SK-N-SH treated with all-trans-retinoic acid at 6 μM for 48 hours (cell line): ENCODE measurements around the gene AGR3.

Source experiments
- ATAC-seq: fragments of 200-7000 bp; cut with Tn5 transposase; 3 replicates; pipeline ENCODE4 v1.9.1; 2020; ENCODE audit warnings: mild to moderate bottlenecking, moderate library complexity
- ARNTL ChIP-seq: fragments of 450-650 bp; formaldehyde crosslinking; IDR thresholded peaks from 2 replicates; pipeline ENCODE4 v1.5.0; 2020; ENCODE audit warnings: low read depth, mild to moderate bottlenecking, moderate library complexity, borderline replicate concordance
- BACH2 ChIP-seq: fragments of 250-450 bp; sonication (Bioruptor Pico); IDR thresholded peaks from 2 replicates; pipeline ENCODE4 v1.9.0; 2021; ENCODE audit warnings: mild to moderate bottlenecking, borderline replicate concordance
- CSDC2 ChIP-seq: fragments of 250-450 bp; sonication (Bioruptor Pico); IDR thresholded peaks from 2 replicates; pipeline ENCODE4 v1.5.0; 2020; ENCODE audit warnings: mild to moderate bottlenecking, moderate library complexity
- ESRRG ChIP-seq: fragments of 250-450 bp; sonication (Bioruptor Pico); IDR thresholded peaks from 2 replicates; pipeline ENCODE4 v1.6.1; 2021; ENCODE audit warnings: mild to moderate bottlenecking
- GLIS3 ChIP-seq: fragments of 250-450 bp; sonication (Bioruptor Pico); IDR thresholded peaks from 2 replicates; pipeline ENCODE4 v1.5.0; 2020; ENCODE audit warnings: mild to moderate bottlenecking, moderate library complexity
- ISL1 ChIP-seq: fragments of 250-450 bp; sonication (Bioruptor Pico); IDR thresholded peaks from 2 replicates; pipeline ENCODE4 v2.1.2; 2022; ENCODE audit warnings: mild to moderate bottlenecking, moderate library complexity
- OSR1 ChIP-seq: fragments of 250-450 bp; sonication (Bioruptor Pico); IDR thresholded peaks from 2 replicates; pipeline ENCODE4 v1.8.0; 2022; ENCODE audit warnings: moderate library complexity, mild to moderate bottlenecking, inconsistent platforms
- PPARA ChIP-seq: fragments of 250-450 bp; sonication (Bioruptor Pico); IDR thresholded peaks from 2 replicates; pipeline ENCODE4 v1.5.0; 2020; ENCODE audit warnings: mild to moderate bottlenecking, borderline replicate concordance
- RARB ChIP-seq: fragments of 250-450 bp; sonication (Bioruptor Pico); IDR thresholded peaks from 2 replicates; pipeline ENCODE4 v1.8.0; 2021; ENCODE audit warnings: mild to moderate bottlenecking, moderate library complexity
- SNAI2 ChIP-seq: fragments of 250-450 bp; sonication (Bioruptor Pico); IDR thresholded peaks from 2 replicates; pipeline ENCODE4 v1.5.0; 2020; ENCODE audit warnings: mild to moderate bottlenecking, moderate library complexity
- TCF4 ChIP-seq: fragments of 250-450 bp; sonication (Bioruptor Pico); IDR thresholded peaks from 2 replicates; pipeline ENCODE4 v1.8.0; 2021; ENCODE audit warnings: mild to moderate bottlenecking, moderate library complexity, borderline replicate concordance
- TOX ChIP-seq: fragments of 250-450 bp; sonication (Bioruptor Pico); IDR thresholded peaks from 2 replicates; pipeline ENCODE4 v1.8.0; 2021; ENCODE audit warnings: mild to moderate bottlenecking, moderate library complexity, borderline replicate concordance
- ZC3H10 ChIP-seq: fragments of 250-450 bp; sonication (Bioruptor Pico); IDR thresholded peaks from 2 replicates; pipeline ENCODE4 v1.5.1; 2021; ENCODE audit warnings: mild to moderate bottlenecking, moderate library complexity
- ZFP3 ChIP-seq: fragments of 250-450 bp; sonication (Bioruptor Pico); IDR thresholded peaks from 2 replicates; pipeline ENCODE4 v1.5.0; 2020; ENCODE audit warnings: mild to moderate bottlenecking, moderate library complexity
- ZFP30 ChIP-seq: fragments of 450-650 bp; formaldehyde crosslinking; IDR thresholded peaks from 2 replicates; pipeline ENCODE4 v1.5.0; 2022; ENCODE audit warnings: mild to moderate bottlenecking, moderate library complexity
- ZNF565 ChIP-seq: fragments of 450-650 bp; formaldehyde crosslinking; conservative IDR thresholded peaks from 2 replicates; pipeline ENCODE4 v1.5.0; 2020; ENCODE audit warnings: low read depth, mild to moderate bottlenecking, moderate library complexity
- ZNF70 ChIP-seq: fragments of 450-650 bp; formaldehyde crosslinking; IDR thresholded peaks from 2 replicates; pipeline ENCODE4 v1.5.0; 2020; ENCODE audit warnings: mild to moderate bottlenecking, moderate library complexity
- ZNF8 ChIP-seq: fragments of 450-650 bp; formaldehyde crosslinking; IDR thresholded peaks from 2 replicates; pipeline ENCODE4 v1.5.0; 2020; ENCODE audit warnings: mild to moderate bottlenecking, moderate library complexity
- TF ChIP-seq, protein P1 (sequence below): fragments of 250-450 bp; sonication (Bioruptor Pico); IDR thresholded peaks from 2 replicates; pipeline ENCODE4 v1.8.0; 2020; ENCODE audit warnings: mild to moderate bottlenecking, moderate library complexity, borderline replicate concordance
- TF ChIP-seq, protein P2 (sequence below): fragments of 250-450 bp; sonication (Bioruptor Pico); IDR thresholded peaks from 2 replicates; pipeline ENCODE4 v1.5.0; 2020; ENCODE audit warnings: mild to moderate bottlenecking, moderate library complexity
- TF ChIP-seq, protein P3 (sequence below): fragments of 250-450 bp; sonication (Bioruptor Pico); IDR thresholded peaks from 2 replicates; pipeline ENCODE4 v1.8.0; 2021; ENCODE audit warnings: low read depth, mild to moderate bottlenecking, moderate library complexity, borderline replicate concordance

Gene AGR3

DNA sequence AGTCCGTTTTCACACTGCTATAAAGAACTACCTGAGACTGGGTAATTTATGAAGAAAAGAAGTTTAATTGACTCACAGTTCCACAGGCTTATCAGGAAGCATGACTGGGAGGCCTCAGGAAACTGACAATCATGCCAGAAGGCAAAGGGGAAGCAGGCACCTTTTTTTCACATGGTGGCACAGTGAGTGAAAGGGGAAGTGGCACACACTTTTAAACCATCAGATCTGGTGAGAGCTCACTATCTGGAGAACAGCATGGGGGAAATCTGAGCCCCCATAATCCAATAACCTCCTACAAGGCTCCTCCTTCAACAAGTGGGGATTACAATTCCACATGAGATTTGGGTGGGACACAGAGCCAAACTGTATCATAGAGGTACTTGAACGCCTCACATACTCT, 30.0 kb downstream of the AGR3 start:
- TF ChIP-seq SNAI2 (CRISPR knock-in tag) (no peak), ARNTL (no peak), CSDC2 (CRISPR knock-in tag) (no peak), RARB (CRISPR knock-in tag) (no peak), OSR1 (CRISPR knock-in tag) (no peak), ZNF565 (CRISPR knock-in tag) (no peak), ISL1 (no peak), BACH2 (CRISPR knock-in tag) (no peak), ESRRG (no peak), ZC3H10 (CRISPR knock-in tag) (no peak), ZFP30 (CRISPR knock-in tag) (no peak), ZNF70 (CRISPR knock-in tag) (no peak), TOX (CRISPR knock-in tag) (no peak), ZFP3 (CRISPR knock-in tag) (no peak), PPARA (CRISPR knock-in tag) (no peak)
- TF ChIP-seq, protein P1, sequence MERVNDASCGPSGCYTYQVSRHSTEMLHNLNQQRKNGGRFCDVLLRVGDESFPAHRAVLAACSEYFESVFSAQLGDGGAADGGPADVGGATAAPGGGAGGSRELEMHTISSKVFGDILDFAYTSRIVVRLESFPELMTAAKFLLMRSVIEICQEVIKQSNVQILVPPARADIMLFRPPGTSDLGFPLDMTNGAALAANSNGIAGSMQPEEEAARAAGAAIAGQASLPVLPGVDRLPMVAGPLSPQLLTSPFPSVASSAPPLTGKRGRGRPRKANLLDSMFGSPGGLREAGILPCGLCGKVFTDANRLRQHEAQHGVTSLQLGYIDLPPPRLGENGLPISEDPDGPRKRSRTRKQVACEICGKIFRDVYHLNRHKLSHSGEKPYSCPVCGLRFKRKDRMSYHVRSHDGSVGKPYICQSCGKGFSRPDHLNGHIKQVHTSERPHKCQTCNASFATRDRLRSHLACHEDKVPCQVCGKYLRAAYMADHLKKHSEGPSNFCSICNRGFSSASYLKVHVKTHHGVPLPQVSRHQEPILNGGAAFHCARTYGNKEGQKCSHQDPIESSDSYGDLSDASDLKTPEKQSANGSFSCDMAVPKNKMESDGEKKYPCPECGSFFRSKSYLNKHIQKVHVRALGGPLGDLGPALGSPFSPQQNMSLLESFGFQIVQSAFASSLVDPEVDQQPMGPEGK (CRISPR knock-in tag), result no peak
- TF ChIP-seq, protein P2, sequence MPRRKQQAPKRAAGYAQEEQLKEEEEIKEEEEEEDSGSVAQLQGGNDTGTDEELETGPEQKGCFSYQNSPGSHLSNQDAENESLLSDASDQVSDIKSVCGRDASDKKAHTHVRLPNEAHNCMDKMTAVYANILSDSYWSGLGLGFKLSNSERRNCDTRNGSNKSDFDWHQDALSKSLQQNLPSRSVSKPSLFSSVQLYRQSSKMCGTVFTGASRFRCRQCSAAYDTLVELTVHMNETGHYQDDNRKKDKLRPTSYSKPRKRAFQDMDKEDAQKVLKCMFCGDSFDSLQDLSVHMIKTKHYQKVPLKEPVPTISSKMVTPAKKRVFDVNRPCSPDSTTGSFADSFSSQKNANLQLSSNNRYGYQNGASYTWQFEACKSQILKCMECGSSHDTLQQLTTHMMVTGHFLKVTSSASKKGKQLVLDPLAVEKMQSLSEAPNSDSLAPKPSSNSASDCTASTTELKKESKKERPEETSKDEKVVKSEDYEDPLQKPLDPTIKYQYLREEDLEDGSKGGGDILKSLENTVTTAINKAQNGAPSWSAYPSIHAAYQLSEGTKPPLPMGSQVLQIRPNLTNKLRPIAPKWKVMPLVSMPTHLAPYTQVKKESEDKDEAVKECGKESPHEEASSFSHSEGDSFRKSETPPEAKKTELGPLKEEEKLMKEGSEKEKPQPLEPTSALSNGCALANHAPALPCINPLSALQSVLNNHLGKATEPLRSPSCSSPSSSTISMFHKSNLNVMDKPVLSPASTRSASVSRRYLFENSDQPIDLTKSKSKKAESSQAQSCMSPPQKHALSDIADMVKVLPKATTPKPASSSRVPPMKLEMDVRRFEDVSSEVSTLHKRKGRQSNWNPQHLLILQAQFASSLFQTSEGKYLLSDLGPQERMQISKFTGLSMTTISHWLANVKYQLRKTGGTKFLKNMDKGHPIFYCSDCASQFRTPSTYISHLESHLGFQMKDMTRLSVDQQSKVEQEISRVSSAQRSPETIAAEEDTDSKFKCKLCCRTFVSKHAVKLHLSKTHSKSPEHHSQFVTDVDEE (CRISPR knock-in tag), result no peak
- TF ChIP-seq, protein P3, sequence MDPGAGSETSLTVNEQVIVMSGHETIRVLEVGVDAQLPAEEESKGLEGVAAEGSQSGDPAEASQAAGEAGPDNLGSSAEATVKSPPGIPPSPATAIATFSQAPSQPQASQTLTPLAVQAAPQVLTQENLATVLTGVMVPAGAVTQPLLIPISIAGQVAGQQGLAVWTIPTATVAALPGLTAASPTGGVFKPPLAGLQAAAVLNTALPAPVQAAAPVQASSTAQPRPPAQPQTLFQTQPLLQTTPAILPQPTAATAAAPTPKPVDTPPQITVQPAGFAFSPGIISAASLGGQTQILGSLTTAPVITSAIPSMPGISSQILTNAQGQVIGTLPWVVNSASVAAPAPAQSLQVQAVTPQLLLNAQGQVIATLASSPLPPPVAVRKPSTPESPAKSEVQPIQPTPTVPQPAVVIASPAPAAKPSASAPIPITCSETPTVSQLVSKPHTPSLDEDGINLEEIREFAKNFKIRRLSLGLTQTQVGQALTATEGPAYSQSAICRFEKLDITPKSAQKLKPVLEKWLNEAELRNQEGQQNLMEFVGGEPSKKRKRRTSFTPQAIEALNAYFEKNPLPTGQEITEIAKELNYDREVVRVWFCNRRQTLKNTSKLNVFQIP, result no peak
- ATAC-seq, result no peak

DNA sequence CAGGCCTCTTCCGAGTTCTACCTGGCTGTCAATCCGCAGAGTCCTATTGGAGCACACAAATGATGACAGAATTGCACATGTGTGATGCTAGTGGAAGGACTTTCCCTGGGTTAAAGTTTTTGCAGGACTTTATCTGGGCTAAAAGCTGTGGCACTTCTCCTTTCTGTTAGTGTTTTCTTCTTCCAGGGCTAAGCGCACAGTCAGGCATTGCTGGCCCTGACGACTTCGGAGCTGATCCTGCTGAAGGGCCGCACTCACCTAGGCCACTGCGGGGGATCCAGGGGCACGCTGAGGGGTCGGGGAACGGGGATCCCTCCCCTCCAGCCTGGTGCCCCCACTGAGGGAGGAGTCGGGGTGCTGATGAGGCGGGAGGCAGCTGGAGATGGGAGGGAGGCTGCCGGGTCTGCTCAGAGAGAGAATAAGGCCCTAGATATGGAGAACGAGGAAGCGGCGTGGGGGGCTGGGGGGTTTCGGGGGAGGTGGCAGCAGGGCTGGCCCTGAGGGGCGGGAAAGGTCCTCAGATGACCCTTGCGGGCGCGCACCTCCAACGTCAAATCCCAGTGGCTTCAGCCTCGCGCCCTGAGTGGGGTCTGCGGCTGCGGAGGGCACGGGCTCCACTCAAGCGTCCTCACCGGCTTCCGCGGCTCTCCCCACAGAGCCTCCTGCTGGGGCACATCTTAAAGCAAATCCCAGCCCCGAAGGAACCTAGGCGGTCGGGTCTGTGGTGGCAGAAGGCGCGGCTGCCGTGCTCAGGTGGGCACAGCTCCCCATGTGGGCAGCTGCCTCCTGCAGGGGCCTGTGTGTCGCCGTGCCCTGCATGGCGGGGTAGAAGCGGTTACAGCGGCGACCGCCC, 30.9 kb downstream of the AGR3 start:
- no peak for ATAC-seq
- TF ChIP-seq ISL1, result no peak
- TF ChIP-seq, protein P3, result no peak
- TF ChIP-seq ZNF70 (CRISPR knock-in tag), result no peak
- TF ChIP-seq ZNF8 (CRISPR knock-in tag), result no peak
- TF ChIP-seq RARB (CRISPR knock-in tag), result no peak
- no peak for TF ChIP-seq TCF4 (CRISPR knock-in tag)
- TF ChIP-seq ESRRG, result no peak
- TF ChIP-seq OSR1 (CRISPR knock-in tag), result no peak
- TF ChIP-seq CSDC2 (CRISPR knock-in tag), result no peak
- TF ChIP-seq, protein P2 (CRISPR knock-in tag), result no peak
- no peak for TF ChIP-seq GLIS3 (CRISPR knock-in tag)
- no peak for TF ChIP-seq ZFP30 (CRISPR knock-in tag)
- no peak for TF ChIP-seq ZNF565 (CRISPR knock-in tag)
- TF ChIP-seq, protein P1 (CRISPR knock-in tag), result no peak
- no peak for TF ChIP-seq PPARA (CRISPR knock-in tag)
- TF ChIP-seq BACH2 (CRISPR knock-in tag), result no peak
